Ramos (cell line): ENCODE results near the gene INTS2.
"Not testable (repeated sequence)": the region's sequence is repeated elsewhere in the genome, so short reads cannot be mapped to it uniquely, and the experiment has no call there.

Experiments used
- in situ Hi-C: fragments of 300-500 bp; cut with MboI; formaldehyde crosslinking; loops from one replicate; pipeline ENCODE4 v1.14.3; 2022; ENCODE audit warnings: low sequenced_read_pairs; ENCODE audit not compliant: unreplicated experiment

Gene INTS2

GRCh38 chr17:61828694-61829093 lies 99.1 kb downstream of the INTS2 start:
- in situ Hi-C loops = loop anchor here (25.0 kb wide), 1 partner anchor 416 kb away; no protein-coding TSS in a partner anchor

- in situ Hi-C loops = loop anchor here (25.0 kb wide), 1 partner anchor 416 kb away; no protein-coding TSS in a partner anchor
Measured at GRCh38 chr17:61827649-61828395, 100.0 kb downstream of the INTS2 start.

- in situ Hi-C loops = loop anchor here (25.0 kb wide), 1 partner anchor 415 kb away; no protein-coding TSS in a partner anchor
Measured at GRCh38 chr17:61826866-61827265, 100.9 kb downstream of the INTS2 start.

GRCh38 chr17:61826198-61826597 lies 101.6 kb downstream of the INTS2 start:
- in situ Hi-C loops = loop anchor here (25.0 kb wide), 1 partner anchor 414 kb away; no protein-coding TSS in a partner anchor

GRCh38 chr17:61825448-61826137 lies 102.2 kb downstream of the INTS2 start:
- in situ Hi-C loops = loop anchor here (25.0 kb wide), 1 partner anchor 413 kb away; no protein-coding TSS in a partner anchor

GRCh38 chr17:61822326-61823285 lies 105.2 kb downstream of the INTS2 start:
- in situ Hi-C loops = no loop called here

GRCh38 chr17:61821655-61822054 lies 106.1 kb downstream of the INTS2 start:
- in situ Hi-C loops = no loop called here

- in situ Hi-C loops = not testable (repeated sequence)
Measured at GRCh38 chr17:61819265-61819664, 108.5 kb downstream of the INTS2 start.

GRCh38 chr17:61818225-61818624 lies 109.6 kb downstream of the INTS2 start:
- in situ Hi-C loops = no loop called here

GRCh38 chr17:61817452-61817851 lies 110.3 kb downstream of the INTS2 start:
- in situ Hi-C loops = no loop called here

- in situ Hi-C loops = no loop called here
Measured at GRCh38 chr17:61816538-61816937, 111.2 kb downstream of the INTS2 start.

- in situ Hi-C loops = no loop called here
Measured at GRCh38 chr17:61815863-61816503, 111.8 kb downstream of the INTS2 start.
